NCI-H2227 (cell line): Measurements from ENCODE around the gene GNB3.

Source experiments
- DNase-seq: peaks from one replicate; lab custom pipeline; 2025; ENCODE audit not compliant: unreplicated experiment; lab: John Stamatoyannopoulos, UW

The GNB3 gene

GRCh38 chr12:6840761-6841515 is at the start of gene GNB3:
GNB3 (plus strand) TSS chr12:6840925; CDS start chr12:6841288, 363 bp downstream.
- peak; percentile 16 for DNase-seq

GRCh38 chr12:6791931-6792520 is 48.7 kb upstream of the GNB3 start:
- no peak for DNase-seq

GRCh38 chr12:6792522-6793201 is 48.1 kb upstream of the GNB3 start:
- peak; percentile 15 for DNase-seq

GRCh38 chr12:6795088-6795487 is 45.6 kb upstream of the GNB3 start:
- DNase-seq, result no peak

GRCh38 chr12:6796576-6796975 is 44.1 kb upstream of the GNB3 start:
- DNase-seq, result no peak

- no peak for DNase-seq
Observed at GRCh38 chr12:6799147-6799546, 41.6 kb upstream of the GNB3 start.

- no peak for DNase-seq
Observed at GRCh38 chr12:6807170-6807569, 33.6 kb upstream of the GNB3 start.

GRCh38 chr12:6809056-6809455 is 31.7 kb upstream of the GNB3 start:
- no peak for DNase-seq

GRCh38 chr12:6810758-6811157 is 30.0 kb upstream of the GNB3 start:
- DNase-seq, result no peak

- DNase-seq, result no peak
Observed at GRCh38 chr12:6813363-6813762, 27.4 kb upstream of the GNB3 start.

GRCh38 chr12:6816598-6816997 is 24.1 kb upstream of the GNB3 start:
- no peak for DNase-seq

- no peak for DNase-seq
Observed at GRCh38 chr12:6817098-6817497, 23.6 kb upstream of the GNB3 start.

GRCh38 chr12:6817662-6818157 is 23.0 kb upstream of the GNB3 start:
- DNase-seq, result no peak

- DNase-seq, result no peak
Observed at GRCh38 chr12:6818222-6818621, 22.5 kb upstream of the GNB3 start.

- DNase-seq, result no peak
Observed at GRCh38 chr12:6818645-6819044, 22.1 kb upstream of the GNB3 start.

GRCh38 chr12:6819106-6820030 is 21.4 kb upstream of the GNB3 start:
- DNase-seq, result no peak

GRCh38 chr12:6820166-6820565 is 20.6 kb upstream of the GNB3 start:
- no peak for DNase-seq

- peak; percentile 75 for DNase-seq
Observed at GRCh38 chr12:6821591-6822425, 18.9 kb upstream of the GNB3 start, which contains the start of gene GPR162. GPR162 (plus strand) TSS chr12:6821821; CDS start chr12:6823899, 2,078 bp downstream.

- DNase-seq, result no peak
Observed at GRCh38 chr12:6822426-6823135, 18.1 kb upstream of the GNB3 start.
